Chondrocyte (in vitro differentiated cells): ENCODE results near the gene AFF3. TPM values are rescaled to one million over a fixed set of nuclear protein-coding genes. Genes with fewer than 3 reads are reported as not detected.
"Not testable (repeated sequence)": the region's sequence is repeated elsewhere in the genome, so short reads cannot be mapped to it uniquely, and the experiment has no call there.

Source experiments
- DNase-seq: peaks from one replicate; pipeline ENCODE4 v3.0.0; 2021; ENCODE audit warnings: mixed read lengths, low spot score
- H3K27ac Mint-ChIP-seq: one replicate; pipeline ENCODE4 v1.8.0; 2021; ENCODE audit warnings: mild to moderate bottlenecking, moderate library complexity, mixed read lengths; ENCODE audit not compliant: unreplicated experiment
- H3K27me3 Mint-ChIP-seq: 2 replicates; pipeline ENCODE4 v1.8.0; 2021; ENCODE audit warnings: low read depth, mixed read lengths
- H3K36me3 Mint-ChIP-seq: 2 replicates; pipeline ENCODE4 v1.8.0; 2021; ENCODE audit warnings: low read depth, mixed read lengths
- H3K4me1 Mint-ChIP-seq: 2 replicates; pipeline ENCODE4 v1.8.0; 2021; ENCODE audit warnings: low read depth, mild to moderate bottlenecking, mixed read lengths
- H3K4me3 Mint-ChIP-seq: one replicate; pipeline ENCODE4 v1.8.0; 2021; ENCODE audit warnings: mild to moderate bottlenecking, moderate library complexity, mixed read lengths; ENCODE audit not compliant: unreplicated experiment
- H3K9me3 Mint-ChIP-seq: 2 replicates; pipeline ENCODE4 v1.8.0; 2021; ENCODE audit warnings: low read depth, mixed read lengths
- total RNA-seq: library from RNA; stranded (reverse); gene quantifications from 3 replicates; pipeline ENCODE4 v1.2.1, GENCODE V29; 2021
- TF ChIP-seq, protein P1 (sequence below): fragments of 200-600 bp; sonication (generic); IDR thresholded peaks from 2 replicates; pipeline ENCODE4 v1.5.0; 2021; ENCODE audit warnings: antibody characterized with exemption, mild to moderate bottlenecking, moderate library complexity

Gene AFF3
- total RNA-seq, 1 donor from 2014 or later: 127 TPM

DNA sequence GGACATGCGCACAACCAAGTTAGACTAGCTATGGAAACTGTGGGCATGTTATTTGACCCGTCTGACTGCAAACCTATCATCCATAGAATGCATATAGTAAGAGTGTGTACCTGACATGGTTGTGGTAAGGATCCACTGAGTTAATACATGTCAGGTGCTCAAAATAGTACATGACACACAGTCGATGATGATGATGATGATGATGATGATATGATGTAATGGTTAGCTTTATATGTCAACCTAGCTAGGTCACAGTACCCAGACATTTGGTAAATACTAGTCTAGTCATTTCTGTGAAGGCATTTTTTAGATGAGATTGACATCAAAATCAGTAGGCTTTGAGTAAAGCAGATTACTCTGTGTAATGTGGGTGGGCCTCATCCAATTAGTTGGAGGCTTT lies 204.1 kb downstream of the AFF3 start:
- no peak for DNase-seq
- Mint-ChIP-seq H3K4me3 (no peak overlapping the region), H3K36me3 (peaks cover 27% of the 10 kb centered on the region), H3K9me3 (peaks cover 3% of the 10 kb centered on the region), H3K4me1 (peaks cover 29% of the 10 kb centered on the region), H3K27ac (no peak overlapping the region), H3K27me3 (no peaks in the 10 kb centered on the region)
- TF ChIP-seq, protein P1, sequence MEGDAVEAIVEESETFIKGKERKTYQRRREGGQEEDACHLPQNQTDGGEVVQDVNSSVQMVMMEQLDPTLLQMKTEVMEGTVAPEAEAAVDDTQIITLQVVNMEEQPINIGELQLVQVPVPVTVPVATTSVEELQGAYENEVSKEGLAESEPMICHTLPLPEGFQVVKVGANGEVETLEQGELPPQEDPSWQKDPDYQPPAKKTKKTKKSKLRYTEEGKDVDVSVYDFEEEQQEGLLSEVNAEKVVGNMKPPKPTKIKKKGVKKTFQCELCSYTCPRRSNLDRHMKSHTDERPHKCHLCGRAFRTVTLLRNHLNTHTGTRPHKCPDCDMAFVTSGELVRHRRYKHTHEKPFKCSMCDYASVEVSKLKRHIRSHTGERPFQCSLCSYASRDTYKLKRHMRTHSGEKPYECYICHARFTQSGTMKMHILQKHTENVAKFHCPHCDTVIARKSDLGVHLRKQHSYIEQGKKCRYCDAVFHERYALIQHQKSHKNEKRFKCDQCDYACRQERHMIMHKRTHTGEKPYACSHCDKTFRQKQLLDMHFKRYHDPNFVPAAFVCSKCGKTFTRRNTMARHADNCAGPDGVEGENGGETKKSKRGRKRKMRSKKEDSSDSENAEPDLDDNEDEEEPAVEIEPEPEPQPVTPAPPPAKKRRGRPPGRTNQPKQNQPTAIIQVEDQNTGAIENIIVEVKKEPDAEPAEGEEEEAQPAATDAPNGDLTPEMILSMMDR: no peak

DNA sequence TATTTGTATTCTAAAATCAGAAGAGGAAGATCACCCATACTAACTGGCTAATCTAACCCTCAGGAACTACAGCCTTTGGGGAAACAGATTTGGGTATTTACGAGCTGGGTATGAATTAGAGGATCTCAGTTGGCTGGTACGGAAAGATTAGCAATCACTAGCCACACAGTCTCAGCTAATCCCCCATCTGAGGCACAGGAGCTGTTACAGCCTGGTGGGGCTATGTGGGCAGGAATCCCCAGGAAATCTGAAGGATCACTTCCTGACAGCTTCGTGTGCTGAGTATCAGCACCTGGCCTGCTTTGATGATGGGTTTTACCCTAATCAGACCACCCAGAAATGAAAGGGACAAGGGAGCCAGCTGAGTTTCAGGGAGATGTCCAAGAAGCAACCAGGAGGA lies 206.3 kb downstream of the AFF3 start:
- H3K4me1 Mint-ChIP-seq: peaks cover 17% of the 10 kb centered on the region
- DNase-seq: no peak
- H3K36me3 Mint-ChIP-seq: peaks cover 24% of the 10 kb centered on the region
- no peaks in the 10 kb centered on the region for H3K9me3 Mint-ChIP-seq
- TF ChIP-seq, protein P1: no peak
- no peak overlapping the region for H3K4me3 Mint-ChIP-seq
- peak overlapping the region; percentile 12 for H3K27ac Mint-ChIP-seq
- no peaks in the 10 kb centered on the region for H3K27me3 Mint-ChIP-seq

DNA sequence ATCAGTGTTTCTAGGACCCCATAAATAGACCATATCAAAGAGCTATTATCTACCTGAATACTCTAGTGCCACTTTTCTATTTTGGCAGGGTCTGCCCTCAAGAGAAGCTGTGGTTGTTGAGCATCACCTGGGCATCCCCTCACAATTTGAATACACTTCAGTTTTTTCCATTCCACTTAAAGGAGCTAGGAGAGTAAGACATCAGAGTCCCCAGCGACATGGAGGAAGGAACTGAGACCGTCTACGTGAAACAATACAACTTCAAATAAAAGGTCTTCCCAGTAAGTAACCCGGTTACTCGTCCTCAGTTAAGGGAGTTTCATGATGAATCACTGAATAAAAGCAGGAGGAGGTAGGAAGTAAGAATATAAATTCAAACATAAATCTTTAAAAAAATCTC lies 206.7 kb downstream of the AFF3 start:
- H3K36me3 Mint-ChIP-seq: peaks cover 24% of the 10 kb centered on the region
- H3K27ac Mint-ChIP-seq: no peak overlapping the region
- peaks cover 12% of the 10 kb centered on the region for H3K4me1 Mint-ChIP-seq
- TF ChIP-seq, protein P1: no peak
- no peaks in the 10 kb centered on the region for H3K27me3 Mint-ChIP-seq
- no peak overlapping the region for H3K4me3 Mint-ChIP-seq
- no peaks in the 10 kb centered on the region for H3K9me3 Mint-ChIP-seq
- no peak for DNase-seq

DNA sequence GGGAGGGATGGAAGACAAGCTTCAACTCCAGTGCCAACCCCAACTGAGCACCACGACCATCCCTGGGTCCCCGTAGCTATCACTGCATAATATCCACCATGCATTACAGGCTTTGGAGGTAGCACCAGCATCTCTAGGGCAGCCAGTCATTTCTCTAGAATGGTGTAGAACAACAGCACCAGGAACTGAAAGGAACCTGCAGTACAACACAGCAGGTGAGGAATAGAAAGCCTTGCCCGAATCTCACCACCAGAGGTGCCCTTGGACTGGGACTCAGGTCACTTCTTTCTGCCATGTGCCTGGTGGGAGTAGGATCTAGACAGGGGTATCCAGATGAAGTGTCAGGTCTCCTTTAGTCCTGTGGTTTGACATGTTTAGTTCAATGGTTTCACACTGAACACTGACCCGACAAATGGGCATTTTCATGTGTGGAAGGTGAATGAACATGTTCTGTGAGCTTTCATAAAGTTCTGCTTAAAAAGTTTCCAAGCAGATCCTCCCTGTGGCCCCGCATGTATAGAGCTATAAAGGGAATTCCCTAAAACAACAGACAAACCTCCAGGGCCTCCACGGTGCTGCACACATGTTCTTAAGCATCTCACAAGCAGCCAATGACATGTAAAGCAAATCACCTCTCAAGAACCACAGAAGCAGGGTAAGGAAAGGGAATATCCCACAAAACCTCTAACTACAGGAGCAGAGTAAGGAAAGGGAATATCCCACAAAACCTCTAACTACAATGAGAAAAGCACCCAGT lies 208.3 kb downstream of the AFF3 start:
- no peaks in the 10 kb centered on the region for H3K27me3 Mint-ChIP-seq
- H3K4me3 Mint-ChIP-seq: no peak overlapping the region
- TF ChIP-seq, protein P1: peak; percentile 19
- H3K9me3 Mint-ChIP-seq: no peaks in the 10 kb centered on the region
- no peak overlapping the region for H3K27ac Mint-ChIP-seq
- H3K36me3 Mint-ChIP-seq: peaks cover 23% of the 10 kb centered on the region
- H3K4me1 Mint-ChIP-seq: no peaks in the 10 kb centered on the region
- no peak for DNase-seq

DNA sequence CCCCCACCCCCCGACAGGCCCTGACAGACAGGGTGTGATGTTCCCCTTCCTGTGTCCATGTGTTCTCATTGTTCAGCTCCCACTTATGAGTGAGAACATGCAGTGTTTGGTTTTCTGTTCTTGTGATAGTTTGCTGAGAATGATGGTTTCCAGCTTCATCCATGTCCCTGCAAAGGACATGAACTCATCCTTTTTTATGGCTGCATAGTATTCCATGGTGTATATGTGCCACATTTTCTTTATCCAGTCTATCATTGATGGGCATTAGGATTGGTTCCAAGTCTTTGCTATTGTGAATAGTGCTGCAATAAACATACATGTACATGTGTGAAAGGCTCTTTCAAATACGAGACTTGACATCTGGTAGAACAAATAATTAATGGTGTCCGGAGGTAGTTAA lies 208.9 kb downstream of the AFF3 start:
- H3K4me1 Mint-ChIP-seq, H3K27me3 Mint-ChIP-seq, H3K9me3 Mint-ChIP-seq, H3K27ac Mint-ChIP-seq, DNase-seq, H3K4me3 Mint-ChIP-seq: not testable (repeated sequence)
- peaks cover 23% of the 10 kb centered on the region for H3K36me3 Mint-ChIP-seq
